ENCODE measurements around the gene CDK15.

The CDK15 gene

DNA sequence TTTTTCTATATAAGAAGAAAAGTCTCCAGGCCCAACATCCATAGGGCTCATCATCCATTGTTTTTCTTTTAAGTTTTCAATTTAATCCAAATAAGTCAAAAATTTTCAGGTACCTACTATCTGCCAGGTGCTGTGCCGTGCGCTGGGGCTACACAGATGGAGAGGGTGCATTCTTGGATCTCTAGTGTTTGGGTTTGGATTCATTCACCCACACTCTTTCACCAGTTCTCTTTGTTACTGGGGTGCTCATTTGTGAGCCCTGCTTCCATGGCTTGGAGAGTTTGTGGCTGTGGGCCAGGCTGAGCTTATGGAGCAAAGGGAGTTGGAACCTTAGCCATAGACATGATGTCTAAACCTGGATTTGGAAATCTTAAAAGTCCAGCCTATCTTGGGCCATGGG lies 51.0 kb downstream of the CDK15 start:
- Mint-ChIP-seq H3K27me3 (ENCODE audit: low read depth) (peaks cover 37% of the 10 kb centered on the region), H3K4me1 (ENCODE audit: low read depth) (peaks cover 11% of the 10 kb centered on the region), H3K27ac (no peak overlapping the region), H3K4me3 (no peak overlapping the region), H3K9me3 (no peaks in the 10 kb centered on the region), H3K36me3 (ENCODE audit: low read depth) (no peaks in the 10 kb centered on the region)

DNA sequence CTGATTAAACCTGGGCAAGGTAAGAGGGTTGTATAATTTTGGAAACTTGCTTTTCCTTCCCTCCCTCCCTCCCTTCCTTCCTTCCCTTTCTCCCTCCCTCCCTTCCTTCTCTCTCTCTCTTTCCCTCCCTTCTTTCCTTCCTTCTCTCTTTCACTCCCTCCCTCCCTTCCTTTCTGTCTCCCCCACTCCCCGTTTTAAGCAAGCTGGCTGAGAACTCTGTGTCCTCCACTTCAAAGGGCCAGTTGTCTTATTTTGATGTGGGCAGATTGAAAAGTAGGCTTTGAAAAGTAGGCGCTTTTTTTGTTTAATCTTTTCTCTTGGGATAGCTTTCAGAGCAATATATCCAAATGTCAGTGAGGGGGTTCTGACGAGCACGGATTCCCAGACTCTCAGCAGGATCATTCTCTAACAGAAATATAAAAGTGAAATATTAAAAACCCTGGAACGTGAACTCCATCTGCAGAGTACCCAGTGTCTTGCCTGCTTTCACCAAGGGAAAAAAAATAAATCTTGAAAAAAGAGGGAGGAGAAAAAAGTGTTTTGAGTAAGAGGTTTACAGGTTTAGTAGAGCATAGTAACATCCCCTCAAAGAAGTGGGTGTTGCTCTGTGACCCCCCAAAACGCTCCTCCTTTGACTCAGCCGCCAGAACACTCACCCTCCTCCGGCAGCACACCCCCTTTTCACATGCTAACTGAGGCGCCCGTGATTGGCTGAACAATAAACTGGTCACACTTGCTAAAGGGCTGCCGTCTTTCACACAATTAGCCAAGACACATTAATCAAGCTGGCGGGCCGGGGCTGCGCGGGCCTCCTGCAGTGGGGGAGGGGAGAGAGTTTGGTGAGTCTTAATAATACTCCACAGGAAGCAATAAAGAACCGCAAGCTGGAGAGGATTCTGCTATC lies 52.2 kb downstream of the CDK15 start:
- Mint-ChIP-seq H3K4me1 (ENCODE audit: low read depth) (peaks cover 11% of the 10 kb centered on the region), H3K36me3 (ENCODE audit: low read depth) (no peaks in the 10 kb centered on the region), H3K27me3 (ENCODE audit: low read depth) (peaks cover 44% of the 10 kb centered on the region), H3K27ac (no peak overlapping the region), H3K4me3 (no peak overlapping the region), H3K9me3 (no peaks in the 10 kb centered on the region)

DNA sequence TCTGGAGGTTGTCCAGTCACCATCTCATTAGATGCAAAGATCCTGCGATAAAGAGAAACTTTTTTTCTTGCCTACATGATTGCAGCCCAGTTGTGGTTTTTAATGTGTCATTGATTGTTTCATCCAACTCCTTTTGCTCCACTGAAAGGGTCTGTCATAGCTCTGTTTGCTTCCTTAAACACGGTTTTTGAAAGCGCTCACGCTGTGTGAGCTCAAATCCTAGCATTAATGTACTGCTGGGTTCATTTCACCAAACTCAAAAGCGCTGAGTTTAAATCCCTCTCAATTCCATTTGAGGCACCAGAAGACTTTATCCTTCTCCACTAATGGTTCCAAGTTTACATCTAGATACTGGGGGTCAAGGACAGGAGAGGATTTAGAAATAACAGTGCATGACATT lies 53.6 kb downstream of the CDK15 start:
- H3K36me3 Mint-ChIP-seq (ENCODE audit: low read depth) = no peaks in the 10 kb centered on the region
- no peak overlapping the region for H3K4me3 Mint-ChIP-seq
- peaks cover 48% of the 10 kb centered on the region for H3K27me3 Mint-ChIP-seq (ENCODE audit: low read depth)
- H3K4me1 Mint-ChIP-seq (ENCODE audit: low read depth) = peaks cover 11% of the 10 kb centered on the region
- H3K9me3 Mint-ChIP-seq = no peaks in the 10 kb centered on the region
- no peak overlapping the region for H3K27ac Mint-ChIP-seq

DNA sequence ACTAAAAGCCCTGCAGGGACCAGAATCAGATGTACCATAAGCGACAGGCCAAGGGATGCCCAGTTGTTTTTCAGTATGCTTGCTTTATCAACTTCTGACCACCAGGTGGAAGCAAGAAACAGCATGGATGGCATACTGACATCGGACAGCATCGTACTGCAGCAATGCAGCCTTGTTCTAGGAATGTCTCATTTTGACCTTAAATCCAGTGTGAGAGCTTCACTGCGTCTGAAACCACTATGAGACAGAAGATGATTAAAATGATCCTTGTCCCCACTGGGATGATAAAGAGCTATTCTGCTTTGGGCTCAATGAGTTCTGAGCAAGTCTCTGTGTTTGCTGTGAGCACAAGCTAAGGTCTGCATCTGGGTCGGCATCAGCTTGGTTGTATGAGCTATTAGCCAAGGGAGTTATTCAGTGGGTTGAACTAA lies 54.3 kb downstream of the CDK15 start:
- H3K4me1 Mint-ChIP-seq (ENCODE audit: low read depth) = peaks cover 11% of the 10 kb centered on the region
- no peaks in the 10 kb centered on the region for H3K9me3 Mint-ChIP-seq
- H3K36me3 Mint-ChIP-seq (ENCODE audit: low read depth) = no peaks in the 10 kb centered on the region
- H3K27ac Mint-ChIP-seq = no peak overlapping the region
- H3K27me3 Mint-ChIP-seq (ENCODE audit: low read depth) = peaks cover 44% of the 10 kb centered on the region
- H3K4me3 Mint-ChIP-seq = no peak overlapping the region

DNA sequence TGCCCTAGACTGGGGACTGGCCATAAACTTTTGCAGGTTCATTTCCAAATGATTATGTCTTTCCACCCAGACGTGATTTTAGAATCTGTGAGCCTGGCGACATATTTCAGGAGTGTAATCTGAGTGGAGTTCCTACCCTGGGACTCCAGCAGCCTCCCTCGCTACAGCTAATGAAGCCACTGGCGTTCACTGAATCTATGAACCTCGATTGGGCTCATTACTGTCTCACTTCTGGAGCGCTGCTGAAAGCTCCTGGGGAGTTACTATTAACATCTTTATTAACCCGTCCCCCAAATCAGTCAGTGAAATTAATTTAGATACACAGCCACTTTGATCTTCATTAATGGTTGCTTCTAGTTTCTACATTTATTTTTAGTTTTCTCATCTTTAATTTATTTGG lies 56.5 kb downstream of the CDK15 start:
- no peak overlapping the region for H3K27ac Mint-ChIP-seq
- peaks cover 51% of the 10 kb centered on the region for H3K27me3 Mint-ChIP-seq (ENCODE audit: low read depth)
- H3K36me3 Mint-ChIP-seq (ENCODE audit: low read depth) = no peaks in the 10 kb centered on the region
- H3K4me3 Mint-ChIP-seq = no peak overlapping the region
- no peaks in the 10 kb centered on the region for H3K9me3 Mint-ChIP-seq
- peaks cover 11% of the 10 kb centered on the region for H3K4me1 Mint-ChIP-seq (ENCODE audit: low read depth)

DNA sequence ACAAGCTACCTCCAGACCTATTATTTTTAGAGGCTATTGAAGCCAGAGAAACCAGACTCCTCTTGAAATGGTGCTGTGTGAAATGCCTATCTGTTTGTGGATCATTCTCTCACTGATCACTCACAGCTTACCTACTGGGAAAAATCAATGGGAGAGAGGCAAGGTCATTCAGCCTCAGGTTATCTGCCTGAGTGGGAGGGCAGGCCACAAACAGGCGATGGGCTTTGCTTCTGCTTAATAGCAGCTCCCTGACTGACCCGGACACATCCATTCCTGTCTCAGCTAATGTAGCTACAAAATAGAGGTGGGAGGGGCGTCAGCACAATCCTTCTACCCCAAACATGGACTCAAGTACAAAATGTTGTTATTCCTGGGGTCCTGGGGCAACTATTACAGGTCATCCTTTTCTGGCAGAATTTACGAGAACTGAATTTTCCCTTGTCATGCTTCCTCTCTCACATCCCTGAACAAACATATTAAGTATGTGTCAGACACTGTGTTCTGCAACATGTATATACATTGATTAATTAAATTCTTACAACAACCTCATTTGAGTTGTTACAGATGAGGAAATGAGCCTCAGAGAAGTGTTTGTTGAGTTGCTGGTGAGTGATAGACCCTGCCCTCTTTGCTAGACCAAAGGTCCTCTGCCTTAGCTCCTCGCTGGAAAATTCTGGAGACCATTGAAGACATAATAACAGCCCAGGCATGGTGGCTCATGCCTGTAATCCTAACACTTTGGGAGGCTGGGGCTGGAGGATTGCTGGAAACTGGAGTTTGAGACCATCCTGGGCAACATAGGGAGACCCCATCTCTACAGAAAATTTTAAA lies 60.5 kb downstream of the CDK15 start:
- H3K27me3 Mint-ChIP-seq (ENCODE audit: low read depth) = peaks cover 48% of the 10 kb centered on the region
- no peak overlapping the region for H3K27ac Mint-ChIP-seq
- H3K36me3 Mint-ChIP-seq (ENCODE audit: low read depth) = peaks cover 2% of the 10 kb centered on the region
- H3K4me3 Mint-ChIP-seq = no peak overlapping the region
- no peaks in the 10 kb centered on the region for H3K9me3 Mint-ChIP-seq
- H3K4me1 Mint-ChIP-seq (ENCODE audit: low read depth) = no peaks in the 10 kb centered on the region

DNA sequence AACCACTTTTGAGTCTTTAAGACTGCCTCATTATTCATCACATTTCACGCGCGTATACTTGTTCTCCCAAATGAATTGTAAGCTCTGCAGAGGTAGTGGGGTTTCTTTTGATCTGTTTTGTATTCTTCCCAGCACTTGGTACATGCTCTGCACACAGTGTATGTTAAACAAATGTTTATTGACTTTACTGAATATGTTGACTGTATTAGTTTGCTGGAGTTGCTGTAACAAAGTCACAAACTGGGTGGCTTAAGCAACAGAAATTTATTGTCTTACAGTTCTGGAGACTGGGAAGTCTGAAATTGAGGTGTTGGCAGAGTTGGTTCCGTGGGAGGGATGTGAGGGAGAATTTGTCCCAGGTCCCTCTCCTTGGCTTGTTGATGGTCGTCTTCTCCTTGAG lies 65.1 kb downstream of the CDK15 start:
- peaks cover 40% of the 10 kb centered on the region for H3K27me3 Mint-ChIP-seq (ENCODE audit: low read depth)
- no peak overlapping the region for H3K4me3 Mint-ChIP-seq
- H3K27ac Mint-ChIP-seq = no peak overlapping the region
- peaks cover 2% of the 10 kb centered on the region for H3K36me3 Mint-ChIP-seq (ENCODE audit: low read depth)
- no peaks in the 10 kb centered on the region for H3K9me3 Mint-ChIP-seq
- no peaks in the 10 kb centered on the region for H3K4me1 Mint-ChIP-seq (ENCODE audit: low read depth)

DNA sequence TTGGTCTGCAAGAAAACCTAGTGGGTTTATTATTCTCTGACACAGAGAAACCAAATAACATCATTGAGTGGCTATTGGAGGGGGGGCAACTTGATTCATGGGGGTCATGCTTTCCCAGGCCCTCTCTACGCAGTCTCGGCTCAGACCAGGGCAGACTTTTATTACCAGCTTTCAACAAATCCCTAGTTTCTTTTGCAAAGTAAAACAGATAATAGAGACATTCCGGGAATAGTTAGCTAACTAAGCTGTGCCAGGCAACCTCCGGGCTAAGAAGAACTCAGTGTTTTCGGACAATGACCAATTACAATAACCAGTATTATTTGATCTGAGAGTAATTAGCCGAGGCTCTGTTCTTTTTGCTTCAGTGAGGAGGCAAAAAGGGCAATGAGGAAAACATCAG lies 66.3 kb downstream of the CDK15 start:
- H3K36me3 Mint-ChIP-seq (ENCODE audit: low read depth) = peaks cover 2% of the 10 kb centered on the region
- H3K4me3 Mint-ChIP-seq = no peak overlapping the region
- H3K4me1 Mint-ChIP-seq (ENCODE audit: low read depth) = no peaks in the 10 kb centered on the region
- H3K27me3 Mint-ChIP-seq (ENCODE audit: low read depth) = peaks cover 34% of the 10 kb centered on the region
- no peak overlapping the region for H3K27ac Mint-ChIP-seq
- no peaks in the 10 kb centered on the region for H3K9me3 Mint-ChIP-seq

DNA sequence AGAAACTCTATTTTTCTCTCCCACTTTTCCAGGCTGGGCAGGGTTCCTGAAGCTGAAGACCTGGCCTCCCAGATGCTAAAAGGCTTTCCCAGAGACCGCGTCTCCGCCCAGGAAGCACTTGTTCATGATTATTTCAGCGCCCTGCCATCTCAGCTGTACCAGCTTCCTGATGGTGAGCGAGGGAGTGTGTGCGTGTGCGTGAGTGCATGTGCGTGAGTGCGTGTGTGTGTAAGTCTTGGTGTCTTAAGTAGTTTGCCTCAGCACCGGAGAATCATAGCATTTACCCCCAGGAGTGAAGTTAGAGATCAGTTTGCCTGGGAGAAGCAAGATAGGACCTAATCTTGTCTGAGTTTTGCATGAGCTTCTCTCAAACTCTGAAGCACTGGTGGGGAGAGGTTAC lies 73.7 kb downstream of the CDK15 start:
- no peak overlapping the region for H3K27ac Mint-ChIP-seq
- no peak overlapping the region for H3K4me3 Mint-ChIP-seq
- H3K4me1 Mint-ChIP-seq (ENCODE audit: low read depth) = peaks cover 19% of the 10 kb centered on the region
- H3K9me3 Mint-ChIP-seq = no peaks in the 10 kb centered on the region
- peaks cover 71% of the 10 kb centered on the region for H3K27me3 Mint-ChIP-seq (ENCODE audit: low read depth)
- H3K36me3 Mint-ChIP-seq (ENCODE audit: low read depth) = no peaks in the 10 kb centered on the region

DNA sequence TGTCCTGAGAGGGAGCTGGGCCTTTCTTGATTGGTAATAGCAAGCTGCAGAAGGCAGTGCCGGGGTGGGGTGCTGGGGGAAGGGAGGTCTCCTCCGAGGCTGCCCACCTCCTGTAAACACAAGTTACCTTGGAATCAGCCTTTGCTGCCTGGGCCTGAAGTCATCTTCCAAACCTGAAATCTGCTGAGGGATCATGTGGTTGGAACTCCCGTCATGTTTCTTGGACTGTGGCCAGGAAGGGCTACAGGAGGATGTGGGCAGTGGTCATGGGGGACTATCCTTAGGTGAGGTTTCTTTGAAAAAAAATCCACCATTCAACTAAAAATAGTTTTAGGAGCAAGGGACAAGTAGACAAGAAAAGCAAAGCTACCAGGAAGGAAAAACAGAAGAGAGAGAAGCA lies 74.2 kb downstream of the CDK15 start:
- no peaks in the 10 kb centered on the region for H3K36me3 Mint-ChIP-seq (ENCODE audit: low read depth)
- no peaks in the 10 kb centered on the region for H3K9me3 Mint-ChIP-seq
- peaks cover 76% of the 10 kb centered on the region for H3K27me3 Mint-ChIP-seq (ENCODE audit: low read depth)
- H3K27ac Mint-ChIP-seq = no peak overlapping the region
- H3K4me1 Mint-ChIP-seq (ENCODE audit: low read depth) = peaks cover 19% of the 10 kb centered on the region
- H3K4me3 Mint-ChIP-seq = no peak overlapping the region

DNA sequence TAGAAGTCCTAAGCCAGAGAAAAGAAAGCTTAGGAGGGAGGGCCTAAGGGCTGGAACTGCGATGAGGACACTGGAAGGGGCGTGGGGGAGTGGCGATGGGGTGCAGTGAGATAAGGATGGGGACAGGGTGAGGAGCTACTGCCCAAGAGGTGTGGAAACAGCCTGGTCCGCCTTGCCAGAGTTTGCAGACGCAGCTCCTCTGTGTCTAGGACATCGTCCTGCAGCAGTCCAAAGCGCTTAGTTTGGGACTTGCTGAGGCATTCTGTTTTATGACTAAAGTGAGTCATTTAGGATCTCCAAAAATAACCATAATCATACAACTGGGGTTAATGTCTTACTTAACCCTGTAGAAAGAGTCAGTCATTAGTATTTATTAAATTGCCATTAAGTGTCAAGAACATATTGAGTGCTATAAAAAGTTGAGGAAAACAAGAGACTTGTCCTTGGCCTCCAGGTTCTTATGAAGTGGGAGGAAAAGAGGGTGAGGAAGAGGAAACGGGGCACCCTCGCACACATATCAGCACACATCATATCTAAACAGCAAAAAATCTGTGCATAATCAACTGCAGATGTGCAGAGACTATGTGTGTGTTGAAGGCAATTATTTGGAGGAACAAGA lies 74.8 kb downstream of the CDK15 start:
- H3K4me3 Mint-ChIP-seq = no peak overlapping the region

DNA sequence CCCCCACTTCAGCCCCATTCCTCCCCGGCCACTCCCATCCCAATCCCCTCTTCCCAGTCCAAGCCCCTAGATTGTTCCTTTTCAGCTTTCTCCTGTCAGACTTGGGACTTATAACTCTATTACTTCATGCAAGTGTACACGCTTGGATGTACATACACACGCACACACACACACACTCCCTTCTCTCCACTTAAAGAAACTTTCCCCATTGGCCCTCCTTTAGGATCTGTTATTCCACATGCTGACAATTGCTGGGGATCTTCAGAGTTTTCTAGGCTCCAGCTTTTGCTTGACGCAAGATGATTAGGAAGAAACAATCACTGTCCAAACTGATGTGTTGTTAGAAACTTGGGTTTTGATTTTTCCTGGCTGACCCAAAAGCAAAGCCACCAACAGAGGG lies 75.4 kb downstream of the CDK15 start:
- H3K27me3 Mint-ChIP-seq (ENCODE audit: low read depth) = peaks cover 77% of the 10 kb centered on the region
- peaks cover 19% of the 10 kb centered on the region for H3K4me1 Mint-ChIP-seq (ENCODE audit: low read depth)
- H3K27ac Mint-ChIP-seq = no peak overlapping the region
- no peak overlapping the region for H3K4me3 Mint-ChIP-seq
- no peaks in the 10 kb centered on the region for H3K36me3 Mint-ChIP-seq (ENCODE audit: low read depth)
- no peaks in the 10 kb centered on the region for H3K9me3 Mint-ChIP-seq

More for the DNA sequence above, 74.8 kb downstream of the CDK15 start:
- H3K9me3 Mint-ChIP-seq = no peaks in the 10 kb centered on the region
- H3K27me3 Mint-ChIP-seq (ENCODE audit: low read depth) = peaks cover 76% of the 10 kb centered on the region
- H3K36me3 Mint-ChIP-seq (ENCODE audit: low read depth) = no peaks in the 10 kb centered on the region
- peaks cover 19% of the 10 kb centered on the region for H3K4me1 Mint-ChIP-seq (ENCODE audit: low read depth)
- H3K27ac Mint-ChIP-seq = no peak overlapping the region

DNA sequence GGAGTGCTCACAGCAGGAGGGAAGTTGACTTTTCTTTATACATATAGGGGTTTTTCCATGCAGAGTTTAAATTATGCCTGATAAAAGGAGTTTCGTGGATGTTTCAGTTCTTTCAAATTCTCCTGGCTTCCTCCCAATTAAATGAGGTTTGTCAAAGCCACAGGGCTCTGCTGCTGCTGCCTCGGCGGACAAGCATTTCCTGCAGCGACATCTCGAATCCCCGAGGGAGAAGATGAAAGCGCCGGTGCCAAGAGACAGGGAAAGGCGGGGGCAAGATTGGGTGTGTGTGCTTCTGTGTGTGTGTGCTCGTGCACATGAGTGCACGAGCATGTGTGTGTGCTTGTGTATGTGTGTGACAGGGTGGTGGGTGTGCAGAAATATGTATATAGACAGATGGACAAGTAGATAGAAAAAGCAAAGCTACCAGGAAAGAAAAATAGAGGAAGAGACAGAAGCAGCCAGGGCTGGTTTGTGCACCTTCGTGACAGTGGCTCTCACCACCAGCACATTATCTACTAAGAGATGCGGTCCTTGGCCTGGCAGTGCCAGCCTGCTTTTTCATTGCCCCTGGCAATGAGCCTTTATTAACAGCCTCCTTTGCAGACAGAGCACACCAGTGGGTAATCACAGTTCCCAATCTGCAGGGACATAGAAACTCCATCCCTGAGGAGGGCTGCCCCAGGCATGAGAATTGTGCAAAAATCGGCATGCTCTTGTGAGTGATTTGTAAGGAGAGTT lies 76.2 kb downstream of the CDK15 start:
- no peak overlapping the region for H3K27ac Mint-ChIP-seq
- H3K4me1 Mint-ChIP-seq (ENCODE audit: low read depth) = peaks cover 19% of the 10 kb centered on the region
- no peaks in the 10 kb centered on the region for H3K36me3 Mint-ChIP-seq (ENCODE audit: low read depth)
- H3K9me3 Mint-ChIP-seq = no peaks in the 10 kb centered on the region
- H3K4me3 Mint-ChIP-seq = peak overlapping the region; percentile 31
- H3K27me3 Mint-ChIP-seq (ENCODE audit: low read depth) = peaks cover 82% of the 10 kb centered on the region
